ENCODE data around the gene AGT.

GRCh38 chr1:230749635-230750034 lies 35.7 kb upstream of the AGT start:
- TF ChIP-seq CTCF (conservative IDR thresholded peaks at IDR 0.05; ENCODE audit: low read depth, low read length) (no peak), EZH2 (IDR thresholded peaks at IDR 0.05; ENCODE audit: low read length, unreplicated experiment) (no peak)

Data from PC-3 (cell line).